GM21423 (cell line): ENCODE data around the gene PHACTR4.
"Not testable (repeated sequence)": the region's sequence is repeated elsewhere in the genome, so short reads cannot be mapped to it uniquely, and the experiment has no call there.

Experiments used
- ATAC-seq: cut with Tn5 transposase; IDR thresholded peaks from one replicate; pipeline ENCODE4 v1.9.1; 2021; ENCODE audit warnings: mild to moderate bottlenecking, moderate library complexity; ENCODE audit not compliant: unreplicated experiment

PHACTR4 gene

DNA sequence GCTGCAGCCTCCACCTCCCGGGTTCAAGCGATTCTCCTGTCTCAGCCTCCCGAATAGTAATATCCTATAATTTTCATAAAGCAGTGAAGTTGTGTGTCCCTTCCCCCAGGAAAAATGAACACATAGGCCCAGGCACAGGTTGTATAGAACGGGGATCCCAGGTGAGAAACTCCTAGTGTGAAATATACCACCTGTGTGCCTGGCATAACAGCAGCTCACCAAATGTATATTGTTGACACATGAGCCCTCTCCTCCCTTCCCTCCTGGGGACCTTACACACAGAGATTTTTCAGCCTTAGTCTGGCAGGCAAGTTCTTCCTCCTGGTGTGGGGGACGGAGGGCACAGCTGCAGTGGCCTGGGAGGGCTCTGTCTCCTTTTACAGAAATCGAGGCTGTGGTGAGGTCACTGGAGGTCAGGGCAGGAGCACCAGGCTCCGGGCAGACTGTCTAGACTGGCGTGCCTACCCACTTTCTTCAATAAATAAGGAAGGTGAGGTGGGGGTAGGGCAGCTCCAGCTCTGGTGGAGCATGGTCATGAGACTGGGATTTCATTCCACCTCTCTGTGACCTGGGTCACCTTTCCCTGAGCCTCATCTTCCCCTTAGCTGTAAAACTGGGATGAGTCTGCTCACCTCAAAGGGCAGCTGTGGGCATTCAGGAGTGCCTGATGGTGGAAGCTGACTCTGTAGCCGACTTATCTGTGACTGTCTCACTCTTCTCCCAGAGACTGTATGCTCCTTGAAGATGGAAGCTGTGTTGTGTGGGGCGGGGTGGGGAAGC, 150.6 kb downstream of the PHACTR4 start:
- no peak for ATAC-seq

DNA sequence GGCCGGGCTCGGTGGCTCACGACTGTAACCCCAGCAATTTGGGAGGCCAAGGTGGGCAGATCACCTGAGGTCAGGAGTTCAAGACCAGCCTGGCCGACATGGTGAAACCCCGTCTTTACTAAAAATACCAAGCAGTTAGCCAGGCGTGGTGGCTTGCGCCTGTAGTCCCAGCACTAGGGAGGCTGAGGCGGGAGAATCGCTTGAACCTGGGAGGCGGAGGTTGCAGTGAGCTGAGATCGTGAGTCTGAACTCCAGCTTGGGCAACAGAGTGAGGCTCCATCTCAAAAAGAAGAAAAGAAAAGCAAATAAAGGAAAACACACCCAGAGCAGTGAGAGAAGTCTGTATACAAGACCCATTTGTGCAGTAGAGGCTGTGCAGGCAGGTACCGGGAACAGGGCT, 151.3 kb downstream of the PHACTR4 start:
- not testable (repeated sequence) for ATAC-seq

DNA sequence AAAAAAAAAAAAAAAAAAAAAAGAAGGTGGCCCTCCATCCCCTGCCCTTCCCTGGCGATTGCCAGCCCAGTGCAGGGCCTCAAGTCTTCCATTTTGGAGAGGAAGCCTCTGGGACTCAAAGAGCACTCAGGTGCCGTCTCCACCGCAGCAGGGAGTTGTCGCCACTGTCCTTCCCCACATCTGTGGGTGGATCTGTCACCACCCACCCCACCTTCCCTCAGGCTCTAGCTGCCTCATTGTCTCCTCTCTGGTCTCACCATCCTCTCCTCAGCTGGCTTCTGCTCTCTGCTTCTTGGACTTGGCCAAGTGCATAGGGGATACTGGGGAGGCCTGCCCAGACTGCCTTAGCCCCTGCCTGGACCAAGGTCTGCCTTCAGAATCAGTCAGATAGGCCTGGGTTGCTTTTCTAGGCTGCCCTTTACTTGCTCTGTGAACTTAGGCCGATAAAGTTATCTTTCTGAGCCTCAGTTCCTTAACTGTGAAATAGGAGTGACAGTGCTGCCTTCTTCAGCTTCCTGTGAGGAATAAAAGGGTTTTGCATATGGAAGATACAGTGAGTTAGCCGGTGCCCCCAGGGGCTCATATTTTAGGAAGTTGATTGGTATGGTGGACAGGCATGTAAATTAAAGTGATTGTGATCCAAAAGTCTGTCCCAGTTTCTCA, 152.1 kb downstream of the PHACTR4 start:
- no peak for ATAC-seq

DNA sequence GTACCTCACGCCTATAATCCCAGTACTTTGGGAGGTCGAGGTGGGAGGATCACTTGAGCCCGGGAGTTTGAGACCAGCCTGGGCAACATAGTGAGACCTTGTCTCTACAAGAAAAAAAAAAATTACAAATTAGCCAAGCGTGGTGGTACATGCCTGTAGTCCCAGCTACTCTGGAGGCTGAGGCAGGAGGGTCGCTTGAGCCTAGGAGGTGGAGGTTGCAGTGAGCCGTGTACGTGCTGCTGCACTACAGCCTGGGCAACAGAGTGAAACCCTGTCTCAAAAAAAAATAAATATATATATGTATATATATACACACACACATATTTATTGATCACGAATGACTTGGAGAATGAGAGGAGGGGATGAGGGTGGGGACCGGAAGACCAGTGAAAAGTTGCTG, 153.0 kb downstream of the PHACTR4 start:
- not testable (repeated sequence) for ATAC-seq

DNA sequence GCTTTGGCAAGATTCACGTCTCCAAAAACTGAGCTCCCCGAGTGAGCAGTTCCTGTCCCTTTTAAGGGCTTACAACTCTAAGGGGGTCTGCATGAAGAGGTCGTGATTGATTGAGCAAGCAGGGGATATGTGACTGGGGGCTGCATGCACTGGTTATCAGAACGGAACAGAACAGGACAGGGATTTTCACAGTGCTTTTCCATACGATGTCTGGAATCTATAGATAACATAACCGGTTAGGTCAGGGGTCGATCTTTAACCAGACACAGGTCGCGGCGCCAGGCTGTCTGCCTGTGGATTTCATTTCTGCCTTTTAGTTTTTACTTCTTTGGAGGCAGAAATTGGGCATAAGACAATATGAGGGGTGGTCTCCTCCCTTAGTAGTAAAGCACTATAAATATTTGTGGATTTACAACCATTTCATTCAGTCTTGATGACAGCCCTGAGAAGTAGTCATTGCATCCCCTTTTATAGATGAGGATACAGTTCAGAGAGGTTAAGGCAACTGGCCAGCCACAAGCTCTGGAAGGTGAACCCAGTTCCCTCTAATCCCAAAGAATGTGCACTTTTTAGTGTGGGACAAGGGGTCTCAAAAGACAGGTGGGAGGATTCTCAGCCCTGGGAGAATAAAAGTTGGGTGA, 155.6 kb downstream of the PHACTR4 start:
- not testable (repeated sequence) for ATAC-seq

DNA sequence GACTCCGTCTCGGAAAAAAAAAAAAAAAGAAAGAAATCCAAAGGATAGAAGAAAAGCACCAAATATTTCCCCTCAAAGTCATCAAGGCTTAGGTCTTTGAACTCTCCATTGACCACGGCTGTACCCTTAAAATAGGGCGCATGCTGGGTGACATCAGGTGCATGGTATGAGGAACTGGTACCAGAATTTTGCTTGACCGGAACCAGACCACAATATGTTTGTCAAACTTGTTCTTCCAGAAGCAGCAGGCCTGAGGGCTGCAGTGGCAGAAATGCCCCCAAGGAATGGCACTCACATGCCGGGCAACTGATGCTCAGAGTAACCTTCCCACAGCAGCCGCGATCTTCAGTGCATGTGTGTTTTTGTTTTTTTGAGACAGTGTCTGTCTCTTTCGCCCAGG, 157.3 kb downstream of the PHACTR4 start:
- no peak for ATAC-seq

DNA sequence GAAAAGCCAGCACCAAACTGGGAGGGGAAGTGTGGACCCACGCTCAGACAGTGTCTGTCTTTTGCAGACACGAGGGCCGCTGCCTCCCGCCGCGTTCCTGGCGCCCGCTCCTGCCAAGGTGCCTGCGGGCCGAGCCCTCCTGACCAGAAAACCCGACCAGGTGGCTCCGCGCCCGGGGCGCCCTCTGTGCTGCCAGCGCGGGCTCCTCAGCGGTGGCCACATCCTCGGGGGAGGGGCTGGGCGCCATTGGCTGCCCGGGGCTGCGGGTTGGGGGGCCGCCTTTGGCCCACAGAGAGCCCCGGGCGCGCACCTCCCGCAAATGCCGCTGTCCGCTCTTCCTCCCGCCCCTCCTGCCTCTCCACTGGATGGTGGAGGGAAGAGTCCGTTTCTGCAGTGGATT, 160.9 kb downstream of the PHACTR4 start:
- no peak for ATAC-seq

DNA sequence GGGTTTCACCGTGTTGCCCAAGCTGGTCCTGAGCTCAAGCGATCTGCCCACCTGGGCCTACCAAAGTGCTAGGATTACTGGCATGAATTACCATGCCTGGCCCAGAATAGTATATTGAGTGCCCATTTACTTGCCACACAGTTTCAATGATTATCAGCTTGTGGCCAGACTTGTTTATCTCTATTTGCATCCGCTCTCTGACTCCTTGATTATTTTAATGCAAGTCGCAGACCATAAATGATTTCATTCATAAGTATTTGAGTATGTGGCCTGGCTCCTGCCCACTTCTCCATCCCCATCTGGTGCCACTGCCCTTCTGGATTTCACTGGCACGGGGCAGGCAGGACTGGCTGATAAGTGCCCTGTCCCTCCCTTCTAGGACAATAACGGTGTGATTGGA, 165.1 kb downstream of the PHACTR4 start:
- no peak for ATAC-seq

DNA sequence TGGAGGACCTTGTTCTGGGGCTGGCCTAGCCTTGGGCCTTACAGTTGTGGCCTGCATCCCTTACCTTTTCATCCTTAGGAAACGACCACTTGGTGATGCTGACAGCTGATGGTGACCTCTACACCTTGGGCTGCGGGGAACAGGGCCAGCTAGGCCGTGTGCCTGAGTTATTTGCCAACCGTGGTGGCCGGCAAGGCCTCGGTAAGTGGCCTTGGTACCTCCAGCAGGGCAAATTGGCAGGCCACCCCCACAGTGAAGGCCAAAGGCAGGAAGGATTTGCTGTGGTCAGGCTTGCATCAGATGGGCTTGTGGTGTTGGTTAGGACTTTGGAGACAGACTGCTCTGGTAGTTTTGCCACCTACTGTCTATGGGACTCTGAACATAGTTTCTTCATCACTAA, 165.6 kb downstream of the PHACTR4 start:
- no peak for ATAC-seq

DNA sequence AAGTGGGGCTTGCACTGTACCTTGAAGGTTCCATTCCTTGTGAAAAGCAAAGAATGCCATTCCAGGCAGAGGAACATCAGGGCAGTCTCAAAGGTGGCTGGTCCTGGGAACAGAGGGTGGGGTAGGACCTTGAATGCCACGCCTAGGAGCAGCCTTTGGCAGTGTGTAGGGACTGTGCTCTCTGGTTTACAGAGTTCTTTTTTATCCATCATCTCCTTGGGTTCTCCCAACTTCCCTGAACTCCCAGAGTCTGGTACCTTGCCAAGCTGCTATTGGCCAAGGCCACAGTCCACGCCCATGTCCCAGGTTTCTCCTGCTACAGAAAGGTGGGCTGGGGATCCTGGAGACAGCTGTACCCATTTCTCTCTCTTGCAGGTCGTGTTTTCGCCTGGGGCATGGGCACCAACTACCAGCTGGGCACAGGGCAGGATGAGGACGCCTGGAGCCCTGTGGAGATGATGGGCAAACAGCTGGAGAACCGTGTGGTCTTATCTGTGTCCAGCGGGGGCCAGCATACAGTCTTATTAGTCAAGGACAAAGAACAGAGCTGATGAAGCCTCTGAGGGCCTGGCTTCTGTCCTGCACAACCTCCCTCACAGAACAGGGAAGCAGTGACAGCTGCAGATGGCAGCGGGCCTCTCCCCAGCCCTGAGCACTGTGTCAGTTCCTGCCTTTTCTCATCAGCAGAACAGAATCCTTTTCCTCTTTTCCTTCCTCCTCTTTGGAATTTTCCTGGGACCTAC, 168.1 kb downstream of the PHACTR4 start:
- no peak for ATAC-seq

DNA sequence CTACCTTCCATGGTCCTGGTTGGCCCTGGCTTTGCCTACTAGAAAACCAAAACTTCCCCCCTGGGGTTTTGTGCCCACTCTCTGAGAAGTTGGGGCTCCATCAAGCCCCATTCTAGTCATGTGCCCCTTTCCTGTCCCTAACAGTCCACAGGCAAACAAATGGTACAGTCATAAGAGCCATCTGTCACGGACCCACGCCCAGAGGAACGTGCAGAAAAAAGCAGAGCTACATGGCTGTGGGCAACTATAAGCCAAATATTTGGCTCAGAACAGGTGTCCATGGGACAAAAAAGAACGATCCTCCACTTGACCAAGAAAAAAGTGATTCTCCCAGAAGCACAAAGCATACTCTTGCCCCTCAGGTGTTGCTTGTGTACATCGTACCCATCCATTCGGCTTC, 168.7 kb downstream of the PHACTR4 start:
- ATAC-seq, result no peak

DNA sequence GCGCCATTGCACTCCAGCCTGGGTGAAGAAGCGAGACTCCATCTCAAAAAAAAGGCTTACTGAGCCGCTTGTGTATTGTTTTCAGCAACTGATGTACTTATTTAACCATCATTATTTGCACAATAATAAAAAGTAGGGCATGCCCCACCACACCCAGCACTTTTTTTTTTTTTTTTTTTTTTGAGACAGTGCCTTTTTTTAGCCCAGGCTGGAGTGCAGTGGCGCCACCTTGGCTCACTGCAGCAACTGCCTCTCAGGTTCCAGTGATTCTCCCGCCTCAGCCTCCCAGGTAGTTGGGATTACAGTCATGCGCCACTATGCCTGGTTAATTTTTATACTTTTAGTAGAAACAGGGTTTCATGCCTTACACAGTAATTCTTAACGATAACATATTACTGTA, 171.1 kb downstream of the PHACTR4 start:
- no peak for ATAC-seq

DNA sequence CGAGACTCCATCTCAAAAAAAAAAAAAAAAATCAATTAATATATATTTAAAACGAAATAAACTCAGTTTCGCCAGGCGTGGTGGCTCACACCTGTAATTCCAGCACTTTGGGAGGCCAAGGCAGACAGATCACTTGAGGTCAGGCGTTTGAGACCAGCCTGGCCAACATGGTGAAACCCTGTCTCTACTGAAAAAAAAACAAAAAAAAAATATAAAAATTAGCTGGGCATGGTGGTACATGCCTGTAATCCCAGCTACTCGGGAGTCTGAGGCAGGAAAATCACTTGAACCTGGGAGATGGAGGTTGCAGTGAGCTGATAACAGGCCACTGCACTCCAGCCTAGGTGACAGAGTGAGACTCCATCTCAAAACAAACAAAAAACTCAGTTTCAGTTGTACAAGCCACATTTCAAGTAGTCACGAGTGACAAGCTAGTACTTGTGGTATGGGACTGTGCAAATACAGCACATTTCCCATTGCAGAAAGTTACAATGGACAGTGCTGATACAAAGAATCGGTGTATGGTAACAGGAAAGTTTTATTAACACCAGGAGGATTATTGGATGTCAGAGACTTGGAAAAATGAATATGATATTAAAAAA, 172.0 kb downstream of the PHACTR4 start:
- ATAC-seq, result not testable (repeated sequence)

DNA sequence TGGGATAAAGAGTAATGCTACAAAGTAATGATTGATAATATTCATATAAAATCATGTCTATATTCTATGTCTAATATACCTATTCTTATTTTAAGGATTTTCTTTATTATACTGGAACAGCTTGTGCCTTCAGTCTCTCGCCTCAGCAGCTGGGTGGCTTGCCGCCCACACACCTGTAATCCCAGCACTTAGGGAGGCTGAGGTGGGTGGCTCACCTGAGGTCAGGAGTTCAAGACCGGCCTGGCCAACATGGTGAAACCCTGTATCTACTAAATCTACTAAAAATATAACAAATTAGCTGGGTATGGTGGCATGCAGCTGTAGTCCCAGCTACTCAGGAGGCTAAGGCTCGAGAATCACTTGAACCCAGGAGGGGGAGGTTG, 175.7 kb downstream of the PHACTR4 start:
- ATAC-seq, result no peak

DNA sequence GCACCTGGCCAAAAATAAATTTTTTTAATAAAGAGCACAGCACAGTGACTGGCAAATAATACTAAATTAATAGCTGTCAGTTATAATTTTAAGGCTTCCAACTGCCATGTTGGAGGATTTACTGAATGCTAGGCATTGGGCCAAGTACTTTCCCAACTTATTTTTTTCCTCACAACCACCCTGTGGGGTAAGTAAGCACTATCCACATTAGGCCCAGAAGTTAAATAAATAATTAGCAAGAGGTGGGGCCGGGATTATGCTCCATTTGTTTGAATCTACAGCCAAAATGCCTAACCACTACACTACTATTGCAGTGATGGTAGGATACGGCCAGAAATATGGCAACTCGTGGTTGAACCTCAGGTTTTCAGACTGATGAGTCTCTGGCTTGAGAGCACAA, 178.8 kb downstream of the PHACTR4 start:
- no peak for ATAC-seq
